GM21423 (cell line): Measurements from ENCODE around the gene PCDHGA6.
"Not testable (repeated sequence)": the region's sequence is repeated elsewhere in the genome, so short reads cannot be mapped to it uniquely, and the experiment has no call there.

Experiments used
- ATAC-seq: cut with Tn5 transposase; IDR thresholded peaks from one replicate; pipeline ENCODE4 v1.9.1; 2021; ENCODE audit warnings: mild to moderate bottlenecking, moderate library complexity; ENCODE audit not compliant: unreplicated experiment

The PCDHGA6 gene

GRCh38 chr5:141392429-141393198 is 18.9 kb downstream of the PCDHGA6 start, which contains the start of gene PCDHGA8:
TSS of gene PCDHGA8 (plus strand) at chr5:141392633. CDS start at chr5:141392814, 181 bp downstream.
- no peak for ATAC-seq

GRCh38 chr5:141393267-141393666 is 19.6 kb downstream of the PCDHGA6 start:
- ATAC-seq = no peak

GRCh38 chr5:141394401-141395187 is 20.9 kb downstream of the PCDHGA6 start:
- not testable (repeated sequence) for ATAC-seq

GRCh38 chr5:141397756-141398551 is 24.3 kb downstream of the PCDHGA6 start, which contains the start of gene PCDHGB5:
TSS of gene PCDHGB5 (plus strand) at chr5:141397947. CDS start at chr5:141398128, 181 bp downstream.
- peak; percentile 90 for ATAC-seq

- ATAC-seq = no peak
Measured at GRCh38 chr5:141398608-141399007, 24.9 kb downstream of the PCDHGA6 start.

GRCh38 chr5:141399555-141400258 is 26.0 kb downstream of the PCDHGA6 start:
- ATAC-seq = no peak

- no peak for ATAC-seq
Measured at GRCh38 chr5:141402553-141403243, 29.0 kb downstream of the PCDHGA6 start, which contains the start of gene PCDHGA9. TSS of gene PCDHGA9 (plus strand) at chr5:141402778. CDS start at chr5:141402953, 175 bp downstream.

- no peak for ATAC-seq
Measured at GRCh38 chr5:141403387-141403786, 29.7 kb downstream of the PCDHGA6 start.

- peak; percentile 51 for ATAC-seq
Measured at GRCh38 chr5:141407790-141408505, 34.3 kb downstream of the PCDHGA6 start, which contains the start of gene PCDHGB6. TSS of gene PCDHGB6 (plus strand) at chr5:141408021. CDS start at chr5:141408203, 182 bp downstream.

- ATAC-seq = no peak
Measured at GRCh38 chr5:141409598-141410306, 36.1 kb downstream of the PCDHGA6 start.

GRCh38 chr5:141411575-141411974 is 37.9 kb downstream of the PCDHGA6 start:
- ATAC-seq = no peak

GRCh38 chr5:141412854-141413539 is 39.3 kb downstream of the PCDHGA6 start, which contains the start of gene PCDHGA10:
TSS of gene PCDHGA10 (plus strand) at chr5:141412987. CDS start at chr5:141413176, 189 bp downstream.
- peak; percentile 76 for ATAC-seq

GRCh38 chr5:141413540-141414069 is 39.9 kb downstream of the PCDHGA6 start:
- no peak for ATAC-seq

GRCh38 chr5:141414548-141415274 is 41.0 kb downstream of the PCDHGA6 start:
- not testable (repeated sequence) for ATAC-seq

- ATAC-seq = not testable (repeated sequence)
Measured at GRCh38 chr5:141415275-141415618, 41.6 kb downstream of the PCDHGA6 start.

GRCh38 chr5:141417494-141418172 is 43.9 kb downstream of the PCDHGA6 start, which contains the start of gene PCDHGB7:
TSS of gene PCDHGB7 (plus strand) at chr5:141417677. CDS start at chr5:141417860, 183 bp downstream.
- peak; percentile 75 for ATAC-seq
